KMS-11 (cell line): ENCODE data around the gene ERRFI1.

Source experiments
- H2AFZ ChIP-seq: fragments of 200-600 bp; sonication (generic); 2 replicates; pipeline ENCODE4 v1.6.1; 2016; ENCODE audit warnings: antibody characterized with exemption, mixed run types, low read depth
- H3K27ac ChIP-seq: fragments of 200-600 bp; sonication (generic); 2 replicates; pipeline ENCODE4 v1.6.1; 2016; ENCODE audit warnings: mild to moderate bottlenecking, mixed run types
- H3K27me3 ChIP-seq: fragments of 200-600 bp; sonication (generic); 2 replicates; pipeline ENCODE4 v1.6.1; 2017; ENCODE audit warnings: mild to moderate bottlenecking, low read depth, mixed run types, moderate library complexity; ENCODE audit not compliant: insufficient read depth
- H3K36me3 ChIP-seq: fragments of 200-600 bp; sonication (generic); 2 replicates; pipeline ENCODE4 v1.6.1; 2017; ENCODE audit warnings: mild to moderate bottlenecking, mixed run types; ENCODE audit not compliant: insufficient read depth
- H3K4me1 ChIP-seq: fragments of 200-600 bp; sonication (generic); 2 replicates; pipeline ENCODE4 v1.6.1; 2016; ENCODE audit warnings: mild to moderate bottlenecking, low read depth, mixed run types; ENCODE audit not compliant: poor library complexity, severe bottlenecking
- H3K4me2 ChIP-seq: fragments of 200-600 bp; sonication (generic); 2 replicates; pipeline ENCODE4 v1.7.0; 2016; ENCODE audit warnings: mild to moderate bottlenecking, mixed run types
- H3K4me3 ChIP-seq: fragments of 200-600 bp; sonication (generic); IDR thresholded peaks from 2 replicates; pipeline ENCODE4 v1.6.1; 2017; ENCODE audit warnings: low read depth, low read length, mixed read lengths; ENCODE audit not compliant: insufficient read depth
- H3K79me2 ChIP-seq: fragments of 200-600 bp; sonication (generic); 2 replicates; pipeline ENCODE4 v1.6.1; 2016; ENCODE audit warnings: low read depth, mixed run types; ENCODE audit not compliant: insufficient read depth
- H3K9ac ChIP-seq: fragments of 200-600 bp; sonication (generic); 2 replicates; pipeline ENCODE4 v1.6.1; 2016; ENCODE audit warnings: mild to moderate bottlenecking, mixed run types
- H4K20me1 ChIP-seq: fragments of 200-600 bp; sonication (generic); 2 replicates; pipeline ENCODE4 v1.6.1; 2016; ENCODE audit warnings: mild to moderate bottlenecking, mixed run types; ENCODE audit not compliant: insufficient read depth
- CTCF ChIP-seq: fragments of 200-600 bp; sonication (generic); conservative IDR thresholded peaks from 2 replicates; pipeline ENCODE4 v1.6.1; 2017; ENCODE audit warnings: low read depth, mild to moderate bottlenecking, antibody characterized with exemption, low read length, moderate library complexity, mixed read lengths

The ERRFI1 gene

GRCh38 chr1:7985851-7986612 lies 40.1 kb downstream of the ERRFI1 start:
- H3K9ac ChIP-seq, result no peak overlapping the region
- no peak overlapping the region for H3K4me3 ChIP-seq
- H4K20me1 ChIP-seq, result no peaks in the 10 kb centered on the region
- peaks cover 5% of the 10 kb centered on the region; the same call in 1 of the 2 replicates for H3K36me3 ChIP-seq
- no peak for TF ChIP-seq CTCF
- H3K79me2 ChIP-seq, result no peaks in the 10 kb centered on the region
- H3K4me1 ChIP-seq, result peaks cover 13% of the 10 kb centered on the region
- no peak overlapping the region for H2AFZ ChIP-seq
- no peak overlapping the region for H3K27ac ChIP-seq
- H3K27me3 ChIP-seq, result no peaks in the 10 kb centered on the region
- no peak overlapping the region for H3K4me2 ChIP-seq

- Histone ChIP-seq H3K27me3 (no peaks in the 10 kb centered on the region), H3K9ac (no peak overlapping the region), H2AFZ (no peak overlapping the region), H4K20me1 (no peaks in the 10 kb centered on the region), H3K4me1 (peaks cover 13% of the 10 kb centered on the region), H3K4me2 (no peak overlapping the region), H3K27ac (no peak overlapping the region), H3K36me3 (peaks cover 5% of the 10 kb centered on the region; the same call in 1 of the 2 replicates), H3K79me2 (no peaks in the 10 kb centered on the region), H3K4me3 (no peak overlapping the region)
- TF ChIP-seq CTCF, result no peak
Observed at GRCh38 chr1:7984811-7985210, 41.3 kb downstream of the ERRFI1 start.

GRCh38 chr1:7983086-7983778 lies 42.9 kb downstream of the ERRFI1 start:
- Histone ChIP-seq H3K79me2 (no peaks in the 10 kb centered on the region), H2AFZ (no peak overlapping the region), H3K36me3 (peaks cover 12% of the 10 kb centered on the region; the same call in 1 of the 2 replicates), H3K9ac (no peak overlapping the region), H4K20me1 (no peaks in the 10 kb centered on the region), H3K4me2 (no peak overlapping the region), H3K4me3 (no peak overlapping the region), H3K27ac (no peak overlapping the region), H3K27me3 (no peaks in the 10 kb centered on the region), H3K4me1 (peaks cover 8% of the 10 kb centered on the region)
- TF ChIP-seq CTCF, result no peak

- no peak overlapping the region for H3K4me3 ChIP-seq
- H3K79me2 ChIP-seq, result no peaks in the 10 kb centered on the region
- no peaks in the 10 kb centered on the region for H3K27me3 ChIP-seq
- no peak for TF ChIP-seq CTCF
- H4K20me1 ChIP-seq, result no peaks in the 10 kb centered on the region
- H3K9ac ChIP-seq, result no peak overlapping the region
- no peak overlapping the region for H3K27ac ChIP-seq
- H3K4me1 ChIP-seq, result no peaks in the 10 kb centered on the region
- peaks cover 12% of the 10 kb centered on the region; the same call in 1 of the 2 replicates for H3K36me3 ChIP-seq
- H2AFZ ChIP-seq, result no peak overlapping the region
- no peak overlapping the region for H3K4me2 ChIP-seq
Observed at GRCh38 chr1:7980984-7981383, 45.1 kb downstream of the ERRFI1 start.
